HEK293 (cell line): ENCODE data around the gene LAMTOR3.

Experiments
- CTCF ChIA-PET: fragments of 350-600 bp; formaldehyde crosslinking; extraction: SDS; loops from one replicate; lab custom pipeline; 2021; ENCODE audit warnings: antibody characterized with exemption; lab: Yijun Ruan, JAX
- POLR2A ChIA-PET: fragments of 300-600 bp; formaldehyde crosslinking; extraction: SDS; loops from one replicate; lab custom pipeline; 2020; ENCODE audit warnings: antibody characterized with exemption, inconsistent platforms; lab: Yijun Ruan, JAX
- H3K27ac ChIP-seq: fragments of 200-500 bp; sonication (Bioruptor generic); 2 replicates; pipeline ENCODE4 v1.5.1; 2014; ENCODE audit warnings: low read depth, low read length, control low read depth, inconsistent platforms; ENCODE audit errors: extremely low read depth
- H3K36me3 ChIP-seq, 2 experiments: fragments of 200-500 bp in 1 of 2; sonication (Bioruptor generic) in 1 of 2; 1 replicate in 1 of 2; 2 replicates in 1 of 2; pipeline ENCODE4 v1.5.1; 2014 to 2017; ENCODE audit warnings: inconsistent platforms in 2 of 2, low read length in 2 of 2; ENCODE audit not compliant: control insufficient read depth in 2 of 2, insufficient read depth in 1 of 2
- H3K4me1 ChIP-seq: fragments of 200-500 bp; sonication (Bioruptor generic); 2 replicates; pipeline ENCODE4 v1.5.1; 2014; ENCODE audit warnings: mild to moderate bottlenecking, low read length, inconsistent platforms; ENCODE audit not compliant: control insufficient read depth, insufficient read depth
- H3K4me3 ChIP-seq: 2 replicates; pipeline ENCODE4 v1.5.1; 2011; ENCODE audit warnings: low read depth, mild to moderate bottlenecking, control low read depth, low read length, moderate library complexity
- H3K9me3 ChIP-seq: fragments of 200-500 bp; sonication (Bioruptor generic); 2 replicates; pipeline ENCODE4 v1.5.1; 2014; ENCODE audit warnings: low read depth, low read length, inconsistent platforms; ENCODE audit not compliant: control insufficient read depth, insufficient read depth
- GLI4 ChIP-seq: fragments of 450-650 bp; formaldehyde crosslinking; IDR thresholded peaks from 2 replicates; pipeline ENCODE4 v1.5.1; 2016; ENCODE audit warnings: missing biosample characterization, missing genetic modification characterization
- KLF1 ChIP-seq: fragments of 450-650 bp; formaldehyde crosslinking; IDR thresholded peaks from 2 replicates; pipeline ENCODE4 v1.5.1; 2016; ENCODE audit warnings: missing biosample characterization, missing genetic modification characterization
- KLF16 ChIP-seq: fragments of 450-650 bp; formaldehyde crosslinking; IDR thresholded peaks from 2 replicates; pipeline ENCODE4 v1.5.1; 2017; ENCODE audit warnings: missing biosample characterization, missing genetic modification characterization
- SALL2 ChIP-seq: fragments of 450-650 bp; formaldehyde crosslinking; IDR thresholded peaks from 2 replicates; pipeline ENCODE4 v1.5.0; 2017; ENCODE audit warnings: missing biosample characterization, mild to moderate bottlenecking, missing genetic modification characterization, borderline replicate concordance
- SCRT2 ChIP-seq: fragments of 450-650 bp; formaldehyde crosslinking; IDR thresholded peaks from 2 replicates; pipeline ENCODE4 v1.5.1; 2016; ENCODE audit warnings: missing biosample characterization, missing genetic modification characterization
- SETDB1 ChIP-seq: IDR thresholded peaks from one replicate; pipeline ENCODE4 v1.6.1; 2017; ENCODE audit warnings: mild to moderate bottlenecking, low read length, moderate library complexity, mixed read lengths; ENCODE audit not compliant: insufficient read length
- SP2 ChIP-seq: fragments of 450-650 bp; formaldehyde crosslinking; IDR thresholded peaks from 2 replicates; pipeline ENCODE4 v1.5.1; 2016; ENCODE audit warnings: missing biosample characterization, missing genetic modification characterization
- SP3 ChIP-seq: fragments of 450-650 bp; formaldehyde crosslinking; IDR thresholded peaks from 2 replicates; pipeline ENCODE4 v1.5.1; 2016; ENCODE audit warnings: missing biosample characterization, missing genetic modification characterization
- YY1 ChIP-seq: fragments of 450-650 bp; formaldehyde crosslinking; IDR thresholded peaks from 2 replicates; pipeline ENCODE4 v1.5.1; 2018; ENCODE audit warnings: missing biosample characterization, missing genetic modification characterization
- ZNF174 ChIP-seq: fragments of 450-650 bp; formaldehyde crosslinking; IDR thresholded peaks from 2 replicates; pipeline ENCODE4 v1.5.0; 2017; ENCODE audit warnings: missing biosample characterization, mild to moderate bottlenecking, missing genetic modification characterization
- ZNF2 ChIP-seq: fragments of 450-650 bp; formaldehyde crosslinking; IDR thresholded peaks from 2 replicates; pipeline ENCODE4 v1.5.1; 2016; ENCODE audit warnings: missing biosample characterization, missing genetic modification characterization
- ZNF266 ChIP-seq: fragments of 450-650 bp; formaldehyde crosslinking; IDR thresholded peaks from 2 replicates; pipeline ENCODE4 v1.5.1; 2016; ENCODE audit warnings: missing biosample characterization, missing genetic modification characterization, low read depth
- ZNF311 ChIP-seq: fragments of 450-650 bp; formaldehyde crosslinking; IDR thresholded peaks from 2 replicates; pipeline ENCODE4 v1.5.1; 2017; ENCODE audit warnings: missing biosample characterization, missing genetic modification characterization, borderline replicate concordance
- ZNF510 ChIP-seq: fragments of 450-650 bp; formaldehyde crosslinking; IDR thresholded peaks from 2 replicates; pipeline ENCODE4 v1.5.1; 2018; ENCODE audit warnings: mild to moderate bottlenecking, missing genetic modification characterization, missing biosample characterization; ENCODE audit not compliant: insufficient replicate concordance
- ZNF544 ChIP-seq: fragments of 450-650 bp; formaldehyde crosslinking; IDR thresholded peaks from 2 replicates; pipeline ENCODE4 v1.5.0; 2017; ENCODE audit warnings: missing biosample characterization, missing genetic modification characterization
- ZNF561 ChIP-seq: fragments of 450-650 bp; IDR thresholded peaks from 2 replicates; pipeline ENCODE4 v1.5.1; 2018; ENCODE audit warnings: missing biosample characterization, missing genetic modification characterization, borderline replicate concordance
- ZNF610 ChIP-seq: fragments of 450-650 bp; formaldehyde crosslinking; IDR thresholded peaks from 2 replicates; pipeline ENCODE4 v1.5.1; 2016; ENCODE audit warnings: missing biosample characterization, missing genetic modification characterization, borderline replicate concordance
- ZNF791 ChIP-seq: fragments of 450-650 bp; formaldehyde crosslinking; IDR thresholded peaks from 2 replicates; pipeline ENCODE4 v1.5.1; 2016; ENCODE audit warnings: missing biosample characterization, missing genetic modification characterization
- ZNF843 ChIP-seq: fragments of 450-650 bp; formaldehyde crosslinking; IDR thresholded peaks from 2 replicates; pipeline ENCODE4 v1.5.1; 2016; ENCODE audit warnings: missing biosample characterization, missing genetic modification characterization
- TF ChIP-seq, protein P1 (sequence below): fragments of 450-650 bp; formaldehyde crosslinking; IDR thresholded peaks from 2 replicates; pipeline ENCODE4 v1.5.1; 2016; ENCODE audit warnings: missing biosample characterization, missing genetic modification characterization
- TF ChIP-seq, protein P2 (sequence below): fragments of 450-650 bp; formaldehyde crosslinking; optimal IDR thresholded peaks from 2 replicates; pipeline ENCODE3; 2016; ENCODE audit warnings: missing biosample characterization, mild to moderate bottlenecking, missing genetic modification characterization
- TF ChIP-seq, protein P3 (sequence below): fragments of 450-650 bp; formaldehyde crosslinking; IDR thresholded peaks from 2 replicates; pipeline ENCODE4 v1.5.1; 2016; ENCODE audit warnings: missing biosample characterization, missing genetic modification characterization
- TF ChIP-seq, protein P4 (sequence below): fragments of 450-650 bp; formaldehyde crosslinking; IDR thresholded peaks from 2 replicates; pipeline ENCODE4 v1.5.1; 2017; ENCODE audit warnings: missing biosample characterization, missing genetic modification characterization

Gene LAMTOR3

DNA sequence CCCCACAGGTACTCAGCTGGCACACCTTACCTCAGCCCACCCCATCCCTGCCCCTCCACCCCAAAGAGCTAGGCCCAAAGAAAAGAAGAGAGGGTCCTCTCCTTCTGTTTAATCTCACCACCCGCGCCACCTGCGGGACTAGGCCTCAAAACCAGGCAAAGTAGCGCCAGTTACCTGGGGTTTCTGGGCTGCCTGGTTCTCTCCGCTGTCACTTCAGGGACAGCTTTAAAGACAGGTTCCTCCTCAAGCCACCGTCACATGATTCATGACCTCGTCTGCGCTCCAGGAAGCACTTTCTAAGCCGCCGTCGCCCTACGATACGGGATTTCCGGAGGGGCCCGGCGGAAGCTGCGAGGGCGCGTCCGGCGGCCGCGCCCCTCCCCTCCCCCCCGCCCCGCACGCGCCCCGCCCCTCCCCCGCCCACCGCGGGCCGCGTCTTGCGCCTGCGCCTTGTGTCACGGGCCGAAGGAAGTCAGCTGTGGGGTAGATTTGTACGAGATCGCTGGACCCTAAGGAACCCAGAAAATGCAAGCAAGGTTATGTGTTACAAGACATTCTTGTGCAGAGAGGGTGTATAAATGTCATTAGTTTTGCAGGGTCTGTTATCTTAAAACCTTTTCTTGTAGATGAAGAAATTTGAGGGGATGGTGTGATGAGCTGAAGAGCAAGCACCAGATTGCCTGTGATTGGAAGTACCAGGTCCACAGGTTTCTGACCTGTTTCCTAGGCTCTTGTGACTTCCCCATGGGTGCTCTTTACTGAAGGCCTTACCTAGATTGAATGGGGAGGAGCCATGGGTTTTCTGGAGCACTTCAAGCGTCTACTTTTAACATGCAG is at the start of gene LAMTOR3 (continued):
- TF ChIP-seq ZNF561 (tag by site-specific recombination) (0 out of 2 replicates have a peak, but pooled peaks have one; percentile 36), KLF1 (0 out of 2 replicates have a peak, but pooled peaks have one; percentile 19), ZNF791 (tag by site-specific recombination) (no peak), KLF16 (tag by site-specific recombination) (peak; percentile 30; the same call in 1 of the 2 replicates), ZNF510 (tag by site-specific recombination) (no peak), SALL2 (tag by site-specific recombination) (no peak), ZNF610 (tag by site-specific recombination) (no peak), SP3 (peak; percentile 24; the same call in 1 of the 2 replicates), YY1 (tag by site-specific recombination) (no peak), ZNF266 (tag by site-specific recombination) (no peak), ZNF843 (tag by site-specific recombination) (no peak), SP2 (tag by site-specific recombination) (peak; percentile 67), ZNF174 (tag by site-specific recombination) (no peak)
- TF ChIP-seq, protein P1, sequence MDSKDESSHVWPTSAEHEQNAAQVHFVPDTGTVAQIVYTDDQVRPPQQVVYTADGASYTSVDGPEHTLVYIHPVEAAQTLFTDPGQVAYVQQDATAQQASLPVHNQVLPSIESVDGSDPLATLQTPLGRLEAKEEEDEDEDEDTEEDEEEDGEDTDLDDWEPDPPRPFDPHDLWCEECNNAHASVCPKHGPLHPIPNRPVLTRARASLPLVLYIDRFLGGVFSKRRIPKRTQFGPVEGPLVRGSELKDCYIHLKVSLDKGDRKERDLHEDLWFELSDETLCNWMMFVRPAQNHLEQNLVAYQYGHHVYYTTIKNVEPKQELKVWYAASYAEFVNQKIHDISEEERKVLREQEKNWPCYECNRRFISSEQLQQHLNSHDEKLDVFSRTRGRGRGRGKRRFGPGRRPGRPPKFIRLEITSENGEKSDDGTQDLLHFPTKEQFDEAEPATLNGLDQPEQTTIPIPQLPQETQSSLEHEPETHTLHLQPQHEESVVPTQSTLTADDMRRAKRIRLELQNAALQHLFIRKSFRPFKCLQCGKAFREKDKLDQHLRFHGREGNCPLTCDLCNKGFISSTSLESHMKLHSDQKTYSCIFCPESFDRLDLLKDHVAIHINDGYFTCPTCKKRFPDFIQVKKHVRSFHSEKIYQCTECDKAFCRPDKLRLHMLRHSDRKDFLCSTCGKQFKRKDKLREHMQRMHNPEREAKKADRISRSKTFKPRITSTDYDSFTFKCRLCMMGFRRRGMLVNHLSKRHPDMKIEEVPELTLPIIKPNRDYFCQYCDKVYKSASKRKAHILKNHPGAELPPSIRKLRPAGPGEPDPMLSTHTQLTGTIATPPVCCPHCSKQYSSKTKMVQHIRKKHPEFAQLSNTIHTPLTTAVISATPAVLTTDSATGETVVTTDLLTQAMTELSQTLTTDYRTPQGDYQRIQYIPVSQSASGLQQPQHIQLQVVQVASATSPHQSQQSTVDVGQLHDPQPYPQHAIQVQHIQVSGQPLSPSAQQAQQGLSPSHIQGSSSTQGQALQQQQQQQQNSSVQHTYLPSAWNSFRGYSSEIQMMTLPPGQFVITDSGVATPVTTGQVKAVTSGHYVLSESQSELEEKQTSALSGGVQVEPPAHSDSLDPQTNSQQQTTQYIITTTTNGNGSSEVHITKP (tag by site-specific recombination), result peak; percentile 89
- TF ChIP-seq, protein P2, sequence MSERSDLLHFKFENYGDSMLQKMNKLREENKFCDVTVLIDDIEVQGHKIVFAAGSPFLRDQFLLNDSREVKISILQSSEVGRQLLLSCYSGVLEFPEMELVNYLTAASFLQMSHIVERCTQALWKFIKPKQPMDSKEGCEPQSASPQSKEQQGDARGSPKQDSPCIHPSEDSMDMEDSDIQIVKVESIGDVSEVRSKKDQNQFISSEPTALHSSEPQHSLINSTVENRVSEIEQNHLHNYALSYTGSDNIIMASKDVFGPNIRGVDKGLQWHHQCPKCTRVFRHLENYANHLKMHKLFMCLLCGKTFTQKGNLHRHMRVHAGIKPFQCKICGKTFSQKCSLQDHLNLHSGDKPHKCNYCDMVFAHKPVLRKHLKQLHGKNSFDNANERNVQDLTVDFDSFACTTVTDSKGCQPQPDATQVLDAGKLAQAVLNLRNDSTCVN, result peak; percentile 21

DNA sequence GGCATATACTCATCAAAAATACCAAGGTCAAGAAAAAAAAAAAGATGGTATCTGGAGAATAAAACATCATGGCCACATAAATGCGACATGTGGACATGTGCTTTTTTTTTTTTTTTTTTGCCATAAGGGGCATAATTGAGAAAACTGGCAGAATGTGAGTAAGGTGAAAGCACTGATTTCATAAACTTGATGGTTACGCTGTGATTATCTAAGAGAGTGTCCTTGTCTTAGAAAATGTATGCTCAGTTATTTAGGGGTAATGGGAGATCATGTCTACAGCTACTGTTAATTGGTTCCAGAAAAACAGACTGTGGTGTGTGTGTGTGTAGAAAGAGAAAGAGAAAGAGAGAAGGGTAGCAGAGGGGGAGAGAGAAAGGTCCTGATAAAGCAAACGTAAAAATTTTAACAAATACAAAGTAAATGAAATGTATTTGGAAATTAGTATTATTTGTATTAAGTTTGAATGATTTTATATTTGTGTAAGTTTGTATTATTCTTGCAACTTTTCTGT is 44.1 kb upstream of the LAMTOR3 start:
- Histone ChIP-seq H3K27ac (no peak overlapping the region), H3K9me3 (no peaks in the 10 kb centered on the region), H3K4me3 (no peak overlapping the region), H3K4me1 (no peaks in the 10 kb centered on the region), H3K36me3 (peaks cover 0 to 17% of the 10 kb centered on the region in 2 experiments; a peak in 2 of 3 replicates)
- POLR2A ChIA-PET, result no interaction called here
- CTCF ChIA-PET, result no interaction called here
- no peak for TF ChIP-seq GLI4
- TF ChIP-seq, all 188 proteins: peak for 0

DNA sequence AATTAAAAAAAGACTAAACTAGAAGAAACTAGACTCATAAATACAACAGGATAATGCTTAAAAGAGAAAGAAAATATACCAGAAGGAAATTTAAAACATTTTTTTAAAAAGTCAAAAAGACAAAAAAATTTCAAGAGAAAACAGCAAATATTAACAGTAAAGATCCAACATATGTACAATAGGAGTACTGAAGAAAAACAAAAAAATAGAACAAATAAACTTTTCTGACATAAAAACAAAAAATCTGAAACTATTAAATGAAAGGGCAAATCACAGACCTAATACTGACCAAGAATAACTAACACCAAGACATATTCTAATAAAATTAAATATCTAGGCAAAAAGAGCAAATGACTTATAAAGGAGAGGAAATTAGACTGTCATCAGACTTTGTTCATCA is 40.7 kb upstream of the LAMTOR3 start:
- peaks cover 0 to 17% of the 10 kb centered on the region in 2 experiments; a peak in 1 of 3 replicates for H3K36me3 ChIP-seq
- ChIA-PET POLR2A (interaction anchor here (0.7 kb wide), 1 partner anchor 15 kb away, joined by 3 read pairs; the partner anchor contains the start of gene H2AZ1), CTCF (no interaction called here)
- H3K4me1 ChIP-seq, result no peaks in the 10 kb centered on the region
- no peak overlapping the region for H3K4me3 ChIP-seq
- no peaks in the 10 kb centered on the region for H3K9me3 ChIP-seq
- no peak overlapping the region for H3K27ac ChIP-seq
- TF ChIP-seq ZNF544 (tag by site-specific recombination), result no peak
- TF ChIP-seq SETDB1, result peak; percentile 79
- no peak for TF ChIP-seq ZNF2 (tag by site-specific recombination)
- TF ChIP-seq ZNF311 (tag by site-specific recombination), result no peak
- TF ChIP-seq, protein P3, sequence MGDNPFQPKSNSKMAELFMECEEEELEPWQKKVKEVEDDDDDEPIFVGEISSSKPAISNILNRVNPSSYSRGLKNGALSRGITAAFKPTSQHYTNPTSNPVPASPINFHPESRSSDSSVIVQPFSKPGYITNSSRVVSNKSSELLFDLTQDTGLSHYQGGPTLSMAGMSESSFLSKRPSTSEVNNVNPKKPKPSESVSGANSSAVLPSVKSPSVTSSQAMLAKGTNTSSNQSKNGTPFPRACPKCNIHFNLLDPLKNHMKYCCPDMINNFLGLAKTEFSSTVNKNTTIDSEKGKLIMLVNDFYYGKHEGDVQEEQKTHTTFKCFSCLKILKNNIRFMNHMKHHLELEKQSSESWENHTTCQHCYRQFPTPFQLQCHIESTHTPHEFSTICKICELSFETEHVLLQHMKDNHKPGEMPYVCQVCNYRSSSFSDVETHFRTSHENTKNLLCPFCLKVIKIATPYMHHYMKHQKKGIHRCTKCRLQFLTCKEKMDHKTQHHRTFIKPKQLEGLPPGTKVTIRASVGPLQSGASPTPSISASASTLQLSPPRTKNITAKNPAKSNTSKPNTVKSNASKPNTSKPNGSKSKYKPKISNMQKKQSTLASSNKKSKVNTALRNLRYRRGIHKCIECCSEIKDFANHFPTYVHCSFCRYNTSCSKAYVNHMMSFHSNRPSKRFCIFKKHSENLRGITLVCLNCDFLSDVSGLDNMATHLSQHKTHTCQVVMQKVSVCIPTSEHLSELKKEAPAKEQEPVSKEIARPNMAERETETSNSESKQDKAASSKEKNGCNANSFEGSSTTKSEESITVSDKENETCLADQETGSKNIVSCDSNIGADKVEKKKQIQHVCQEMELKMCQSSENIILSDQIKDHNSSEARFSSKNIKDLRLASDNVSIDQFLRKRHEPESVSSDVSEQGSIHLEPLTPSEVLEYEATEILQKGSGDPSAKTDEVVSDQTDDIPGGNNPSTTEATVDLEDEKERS (tag by site-specific recombination), result 0 out of 2 replicates have a peak, but pooled peaks have one; percentile 30
- no peak for TF ChIP-seq SCRT2 (tag by site-specific recombination)
- TF ChIP-seq, protein P4, sequence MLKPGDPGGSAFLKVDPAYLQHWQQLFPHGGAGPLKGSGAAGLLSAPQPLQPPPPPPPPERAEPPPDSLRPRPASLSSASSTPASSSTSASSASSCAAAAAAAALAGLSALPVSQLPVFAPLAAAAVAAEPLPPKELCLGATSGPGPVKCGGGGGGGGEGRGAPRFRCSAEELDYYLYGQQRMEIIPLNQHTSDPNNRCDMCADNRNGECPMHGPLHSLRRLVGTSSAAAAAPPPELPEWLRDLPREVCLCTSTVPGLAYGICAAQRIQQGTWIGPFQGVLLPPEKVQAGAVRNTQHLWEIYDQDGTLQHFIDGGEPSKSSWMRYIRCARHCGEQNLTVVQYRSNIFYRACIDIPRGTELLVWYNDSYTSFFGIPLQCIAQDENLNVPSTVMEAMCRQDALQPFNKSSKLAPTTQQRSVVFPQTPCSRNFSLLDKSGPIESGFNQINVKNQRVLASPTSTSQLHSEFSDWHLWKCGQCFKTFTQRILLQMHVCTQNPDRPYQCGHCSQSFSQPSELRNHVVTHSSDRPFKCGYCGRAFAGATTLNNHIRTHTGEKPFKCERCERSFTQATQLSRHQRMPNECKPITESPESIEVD (tag by site-specific recombination), result no peak
